ENCODE measurements around the gene ZSWIM5.

GRCh38 chr1:45016767-45017166 is 189.6 kb downstream of the ZSWIM5 start:
- no peak for TF ChIP-seq GABPA (tag; conservative IDR thresholded peaks at IDR 0.05; ENCODE audit: low read depth)
- no peak for TF ChIP-seq TCF7L2 (IDR thresholded peaks at IDR 0.05; ENCODE audit: low read depth, low read length)
- TF ChIP-seq EHMT2 (IDR thresholded peaks at IDR 0.05): no peak
- TF ChIP-seq ERF (CRISPR knock-in tag; IDR thresholded peaks at IDR 0.05): no peak
- TF ChIP-seq ZSCAN32 (CRISPR knock-in tag; IDR thresholded peaks at IDR 0.05): no peak
- no peak for TF ChIP-seq EGR1 (conservative IDR thresholded peaks at IDR 0.05)
- no peak for TF ChIP-seq YY1 (IDR thresholded peaks at IDR 0.05; ENCODE audit: borderline replicate concordance in 1 of 3, control insufficient read depth in 1 of 3, extremely low read depth in 1 of 3, insufficient read depth in 3 of 3, insufficient read length in 1 of 3, insufficient replicate concordance in 2 of 3, low read depth in 1 of 3, low read length in 2 of 3)
- no peak for TF ChIP-seq SMC3 (conservative IDR thresholded peaks at IDR 0.05; ENCODE audit: insufficient read depth, low read depth, low read length)
- no peak for TF ChIP-seq ZNF121 (CRISPR knock-in tag; conservative IDR thresholded peaks at IDR 0.05)
